ENCODE data around the gene DLG2. TPM values are rescaled to one million over a fixed set of nuclear protein-coding genes. Genes with fewer than 3 reads are reported as not detected.

Gene DLG2
- total and polyA plus RNA-seq, 7 donors = 0.60 to 25.8 (median 9.7) TPM; not detected in 1

GRCh38 chr11:84532364-84532763, 1094.8 kb downstream of the DLG2 start:
- 91 to 92% methylated on average over 4 of the region's 4 CpGs for WGBS, 2 donors
- Histone ChIP-seq H3K4me3 (no peak overlapping the region), H3K27ac (no peak overlapping the region), H3K36me3 (no peaks in the 10 kb centered on the region), H3K4me1 (no peaks in the 10 kb centered on the region), H3K9me3 (no peaks in the 10 kb centered on the region), H3K27me3 (no peaks in the 10 kb centered on the region)
- intact Hi-C loops (cut with DNase I) = no loop called here
- no peak for DNase-seq
- TF ChIP-seq POLR2A (IDR thresholded peaks at IDR 0.05) (no peak), POLR2AphosphoS5 (IDR thresholded peaks at IDR 0.05) (no peak), EP300 (IDR thresholded peaks at IDR 0.05) (no peak), CTCF (IDR thresholded peaks at IDR 0.05) (no peak)

- Histone ChIP-seq H3K4me3 (no peak overlapping the region), H3K36me3 (no peaks in the 10 kb centered on the region), H3K9me3 (no peaks in the 10 kb centered on the region), H3K27ac (no peak overlapping the region), H3K27me3 (no peaks in the 10 kb centered on the region), H3K4me1 (no peaks in the 10 kb centered on the region)
- DNase-seq = no peak
- intact Hi-C loops (cut with DNase I) = no loop called here
- TF ChIP-seq CTCF (IDR thresholded peaks at IDR 0.05) (no peak), POLR2AphosphoS5 (IDR thresholded peaks at IDR 0.05) (no peak), EP300 (IDR thresholded peaks at IDR 0.05) (no peak), POLR2A (IDR thresholded peaks at IDR 0.05) (no peak)
These were observed 1100.9 kb downstream of the DLG2 start for GRCh38 chr11:84526250-84526649.

GRCh38 chr11:84524422-84525051, 1102.6 kb downstream of the DLG2 start:
- no peak for TF ChIP-seq POLR2A (IDR thresholded peaks at IDR 0.05)
- TF ChIP-seq POLR2AphosphoS5 (IDR thresholded peaks at IDR 0.05) = no peak
- TF ChIP-seq EP300 (IDR thresholded peaks at IDR 0.05) = no peak
- peak in 2 of 4 experiments; percentile 18 to 23 for TF ChIP-seq CTCF (IDR thresholded peaks at IDR 0.05)
- Histone ChIP-seq H3K4me1 (no peaks in the 10 kb centered on the region), H3K9me3 (no peaks in the 10 kb centered on the region), H3K27me3 (no peaks in the 10 kb centered on the region), H3K36me3 (no peaks in the 10 kb centered on the region), H3K4me3 (no peak overlapping the region), H3K27ac (no peak overlapping the region)
- no peak for DNase-seq
- WGBS, 2 donors = 61 to 66% methylated on average over 3 of the region's 3 CpGs
- intact Hi-C loops (cut with DNase I) = loop anchor here (5.0 kb wide), 1 partner anchor 697 kb away; no protein-coding TSS in a partner anchor

GRCh38 chr11:84522331-84522730, 1104.8 kb downstream of the DLG2 start:
- DNase-seq = no peak
- intact Hi-C loops (cut with DNase I) = loop anchor here (5.0 kb wide), 1 partner anchor 695 kb away; no protein-coding TSS in a partner anchor
- TF ChIP-seq POLR2AphosphoS5 (IDR thresholded peaks at IDR 0.05) (no peak), EP300 (IDR thresholded peaks at IDR 0.05) (no peak), POLR2A (IDR thresholded peaks at IDR 0.05) (no peak), CTCF (IDR thresholded peaks at IDR 0.05) (no peak)
- no peak overlapping the region for H3K4me3 ChIP-seq
- no peaks in the 10 kb centered on the region for H3K9me3 ChIP-seq
- no peaks in the 10 kb centered on the region for H3K4me1 ChIP-seq
- no peak overlapping the region for H3K27ac ChIP-seq
- H3K36me3 ChIP-seq = no peaks in the 10 kb centered on the region
- H3K27me3 ChIP-seq = no peaks in the 10 kb centered on the region

Data from sigmoid colon (tissue), 7 donors.